Measurements from ENCODE around the gene SLC38A6.
"Not testable (repeated sequence)": the region's sequence is repeated elsewhere in the genome, so short reads cannot be mapped to it uniquely, and the experiment has no call there.

Gene SLC38A6

GRCh38 chr14:61091657-61092273 lies 110.7 kb downstream of the SLC38A6 start:
- H3K4me3 ChIP-seq (replicated peaks; ENCODE audit: low read depth, low read length) = no peak overlapping the region
- DNase-seq (ENCODE audit: extremely low read depth, low read depth) = no peak
- no peak for TF ChIP-seq CTCF (IDR thresholded peaks at IDR 0.05; ENCODE audit: low read depth, low read length, missing control alignments)

DNA sequence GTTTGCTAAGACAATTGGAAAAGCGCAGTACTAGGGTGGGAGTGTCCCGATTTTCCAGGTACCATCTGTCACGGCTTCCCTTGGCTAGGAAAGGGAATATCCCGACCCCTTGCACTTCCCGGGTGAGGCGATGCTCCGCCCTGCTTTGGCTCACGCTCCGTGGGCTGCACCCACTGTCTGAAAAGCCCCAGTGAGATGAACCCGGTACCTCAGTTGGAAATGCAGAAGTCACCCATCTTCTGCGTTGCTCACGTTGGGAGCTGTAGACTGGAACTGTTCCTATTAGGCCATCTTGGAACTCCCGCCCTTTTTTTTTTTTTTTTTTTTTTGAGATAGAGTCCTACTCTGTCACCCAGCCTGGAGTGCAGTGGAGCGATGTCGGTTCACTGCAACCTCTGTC lies 117.1 kb downstream of the SLC38A6 start:
- not testable (repeated sequence) for DNase-seq (ENCODE audit: extremely low read depth, low read depth); H3K4me3 ChIP-seq (replicated peaks; ENCODE audit: low read depth, low read length)

DNA sequence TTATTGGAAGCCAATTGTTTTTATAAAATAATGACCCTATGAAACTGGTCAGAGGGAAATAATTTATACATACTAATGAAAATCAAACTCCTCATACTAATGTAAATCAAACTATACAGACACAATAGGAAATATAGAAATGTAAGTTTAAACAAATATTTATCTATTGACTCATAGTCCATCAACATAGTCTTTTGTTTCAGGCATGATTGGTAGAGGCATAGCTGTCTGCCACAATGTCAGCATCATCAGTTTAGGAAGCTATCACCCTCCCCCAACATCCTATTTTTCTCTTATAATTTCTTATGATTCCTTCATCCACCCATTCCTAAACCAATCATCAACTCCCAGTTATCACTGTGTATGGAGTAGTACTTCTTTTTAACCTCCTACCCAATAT lies 117.7 kb downstream of the SLC38A6 start:
- no peak for TF ChIP-seq CTCF (IDR thresholded peaks at IDR 0.05; ENCODE audit: low read depth, low read length, missing control alignments)
- DNase-seq (ENCODE audit: extremely low read depth, low read depth) = no peak
- no peak overlapping the region for H3K4me3 ChIP-seq (replicated peaks; ENCODE audit: low read depth, low read length)

DNA sequence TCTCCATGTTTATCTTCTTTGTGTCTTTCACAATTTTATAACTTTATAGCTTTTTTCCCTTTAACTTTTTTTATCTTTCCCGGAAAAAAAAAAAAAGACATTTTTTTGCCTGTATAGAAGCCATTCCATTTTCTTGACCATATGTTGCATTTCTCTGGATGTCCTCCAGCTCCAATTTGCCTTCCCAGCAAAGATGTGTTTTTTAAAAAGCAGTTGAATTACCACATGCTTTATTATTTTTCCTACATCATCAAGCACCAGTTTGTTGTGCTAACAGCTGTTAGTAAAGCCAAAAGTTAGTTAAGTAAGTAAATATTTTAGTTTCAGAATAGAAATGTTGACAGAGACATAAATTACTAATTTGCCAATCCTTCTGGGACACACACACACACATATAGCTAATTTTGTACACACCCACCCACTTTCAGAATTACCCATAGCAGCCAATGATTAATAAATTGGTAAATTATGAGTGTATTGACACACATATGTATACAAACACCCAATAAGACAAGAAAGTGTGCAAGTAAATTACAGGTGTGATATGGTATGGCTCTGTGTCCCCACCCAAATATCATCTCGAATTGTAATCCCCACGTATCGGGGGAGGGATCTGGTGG lies 118.3 kb downstream of the SLC38A6 start:
- DNase-seq (ENCODE audit: extremely low read depth, low read depth) = no peak
- H3K4me3 ChIP-seq (replicated peaks; ENCODE audit: low read depth, low read length) = no peak overlapping the region
- no peak for TF ChIP-seq CTCF (IDR thresholded peaks at IDR 0.05; ENCODE audit: low read depth, low read length, missing control alignments)

DNA sequence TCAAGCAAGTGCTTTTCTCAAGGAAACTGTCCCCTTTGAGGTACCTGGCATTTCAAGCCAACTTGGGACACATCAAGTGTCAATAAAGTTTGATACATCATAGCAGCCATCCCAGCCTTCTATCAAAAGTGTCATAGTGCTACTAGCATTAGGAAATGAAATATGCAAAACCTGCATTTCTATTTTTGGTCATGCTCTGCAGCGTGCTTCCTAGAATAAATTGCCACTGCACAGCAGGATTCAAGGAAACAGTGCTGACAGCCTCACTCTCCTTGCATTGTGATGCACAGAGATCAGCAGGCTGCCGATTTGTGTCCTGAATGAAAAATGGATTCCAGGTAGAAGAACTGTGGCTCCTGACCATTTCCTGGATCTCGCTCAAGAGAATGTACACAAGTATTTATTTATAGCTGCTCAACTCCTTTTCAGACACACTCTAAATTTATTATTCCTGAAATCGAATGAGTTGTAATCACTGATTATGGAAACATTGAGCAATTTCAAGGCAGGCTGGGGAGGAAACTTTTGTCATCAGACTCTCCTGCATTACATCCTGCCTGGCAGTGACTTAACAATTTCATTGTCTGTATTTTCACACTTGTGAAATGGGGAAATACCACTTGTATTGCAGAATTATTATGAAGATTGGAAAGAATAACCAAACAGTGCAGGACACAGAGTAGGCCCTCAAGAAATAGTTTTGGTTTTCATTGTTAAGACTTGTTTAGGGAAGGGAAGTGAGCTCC lies 120.9 kb downstream of the SLC38A6 start:
- H3K4me3 ChIP-seq (replicated peaks; ENCODE audit: low read depth, low read length) = no peak overlapping the region
- TF ChIP-seq CTCF (IDR thresholded peaks at IDR 0.05; ENCODE audit: low read depth, low read length, missing control alignments) = no peak
- no peak for DNase-seq (ENCODE audit: extremely low read depth, low read depth)

Measured in HFF-Myc (cell line).